Measurements from ENCODE around the gene FN1. TPM values are rescaled to one million over a fixed set of nuclear protein-coding genes. Genes with fewer than 3 reads are reported as not detected.
"Not testable (repeated sequence)": the region's sequence is repeated elsewhere in the genome, so short reads cannot be mapped to it uniquely, and the experiment has no call there.

The FN1 gene
- total RNA-seq, 1 donor from 2014 or later: 125 TPM

DNA sequence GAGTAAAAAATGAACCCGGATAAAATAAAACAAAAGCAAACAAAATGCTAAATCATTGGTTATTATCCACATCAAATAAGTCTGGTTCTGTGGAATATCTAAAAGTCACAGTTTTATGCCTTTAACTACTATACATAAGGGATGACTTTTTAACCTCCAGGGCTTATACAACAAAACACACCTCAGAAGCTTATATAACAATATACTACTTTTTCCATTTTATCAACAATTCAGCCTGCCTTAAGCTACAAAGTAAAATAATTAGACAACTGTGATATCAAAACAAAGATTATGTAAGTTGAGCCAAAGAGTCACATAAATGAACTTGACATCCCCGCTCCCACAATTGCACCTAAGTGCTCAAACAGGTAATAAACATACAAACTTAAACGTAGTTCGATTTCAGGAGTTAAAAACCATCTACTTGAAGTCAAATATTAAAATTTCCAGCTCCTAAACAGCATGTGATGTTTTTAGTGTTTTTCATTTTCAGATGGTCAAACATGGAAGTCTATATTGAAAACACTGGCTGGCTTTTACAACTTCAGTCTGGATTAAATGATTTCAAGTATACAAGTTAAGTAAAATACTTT lies 69.3 kb downstream of the FN1 start:
- DNase-seq (ENCODE audit: low spot score): no peak

- no peak for DNase-seq (ENCODE audit: low spot score)
Measured at GRCh38 chr2:215365184-215365658, 70.6 kb downstream of the FN1 start.

DNA sequence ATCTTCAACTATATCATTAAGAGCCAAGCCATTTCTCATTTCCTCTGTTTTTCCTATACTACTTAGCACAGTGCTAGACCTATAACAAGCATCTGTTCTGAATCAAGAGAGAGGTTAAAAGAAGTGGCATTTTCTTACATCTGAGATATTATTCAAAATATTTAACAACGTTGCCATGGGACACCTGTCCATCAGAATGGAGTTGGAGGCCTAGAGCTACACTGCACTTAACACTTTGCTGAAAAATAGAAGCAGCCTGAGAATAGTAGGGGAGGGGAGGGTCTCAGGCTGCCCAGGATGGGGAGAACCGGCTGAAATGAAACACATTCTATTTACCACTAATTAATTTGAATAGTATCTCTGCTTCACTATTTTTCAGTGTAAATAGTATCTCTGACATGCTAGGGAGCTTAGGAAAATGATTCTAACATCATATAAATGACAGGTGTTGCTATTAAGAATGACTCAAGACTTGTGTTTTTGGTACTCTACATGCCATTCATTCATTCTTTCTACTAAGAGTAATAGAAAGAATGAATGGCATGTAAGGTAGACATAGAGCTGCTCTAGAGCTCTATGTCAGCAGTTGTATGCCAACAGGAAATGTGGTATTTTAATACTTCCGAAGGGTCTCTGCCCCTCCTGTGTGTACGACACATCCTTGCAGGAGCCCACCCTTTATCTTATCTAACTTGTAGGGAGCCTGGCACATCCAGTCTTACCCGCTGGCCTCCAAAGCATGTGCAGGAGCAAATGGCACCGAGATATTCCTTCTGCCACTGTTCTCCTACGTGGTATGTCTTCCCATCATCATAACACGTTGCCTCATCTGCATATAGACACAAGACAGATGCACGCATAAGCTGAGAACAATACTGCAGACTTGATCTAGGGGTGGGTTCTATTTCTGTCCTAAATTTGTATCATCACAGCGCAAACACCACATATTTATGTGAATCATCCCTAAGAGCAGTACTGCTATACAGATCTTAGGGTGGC lies 71.4 kb downstream of the FN1 start:
- DNase-seq (ENCODE audit: low spot score): no peak

DNA sequence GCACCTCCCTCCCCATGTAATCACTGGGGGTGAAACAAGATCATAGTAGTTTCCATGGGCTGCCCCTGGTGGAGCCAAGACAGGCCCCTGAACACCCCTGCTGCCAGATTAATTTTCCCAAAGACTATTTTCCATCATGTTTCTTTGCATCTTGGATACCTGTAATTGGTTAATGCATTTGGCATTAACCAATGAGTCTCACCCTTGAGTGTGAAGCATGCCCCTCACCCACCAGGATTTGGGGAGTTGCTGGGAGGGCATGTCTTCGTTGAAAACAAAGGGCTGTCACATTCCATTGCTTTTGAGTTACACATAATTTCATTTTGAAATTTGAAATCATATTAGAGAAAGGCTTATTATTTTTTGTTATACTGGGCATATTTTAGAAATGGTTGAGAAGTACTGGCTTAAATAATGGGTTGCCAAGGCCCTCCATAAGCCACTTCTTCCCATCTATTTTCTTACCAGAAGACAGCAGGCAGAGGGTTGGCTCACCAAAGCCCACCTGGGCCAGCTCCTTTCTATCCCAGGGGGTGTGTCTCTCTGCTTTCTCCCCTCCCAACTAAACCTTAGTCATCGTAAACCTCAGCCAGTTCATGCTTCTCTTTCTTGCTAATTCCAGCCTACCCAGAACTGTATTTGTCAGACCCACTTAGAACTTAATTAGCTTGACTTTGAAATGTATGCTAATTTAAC lies 72.3 kb downstream of the FN1 start:
- DNase-seq (ENCODE audit: low spot score): no peak

DNA sequence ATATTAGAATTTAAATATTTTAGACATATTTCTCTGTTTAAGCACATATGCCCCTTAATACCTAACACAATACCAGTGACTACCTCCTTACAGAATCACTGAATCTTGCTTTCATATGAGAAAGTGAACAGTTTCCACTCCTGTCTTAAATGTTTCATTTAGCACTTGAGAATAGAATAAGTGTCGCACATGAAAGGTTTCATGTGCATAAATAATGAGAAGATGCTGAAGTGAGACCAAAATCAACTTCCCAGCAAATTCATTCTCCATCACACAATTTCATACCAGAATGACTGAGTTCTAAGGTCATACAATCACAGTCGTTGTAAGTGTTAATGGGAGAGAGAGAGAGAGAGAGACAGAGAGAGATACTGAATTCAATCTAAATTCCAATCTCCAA lies 72.8 kb downstream of the FN1 start:
- DNase-seq (ENCODE audit: low spot score): no peak

- DNase-seq (ENCODE audit: low spot score): no peak
Measured at GRCh38 chr2:215362562-215362904, 73.3 kb downstream of the FN1 start.

GRCh38 chr2:215361876-215362561 lies 73.8 kb downstream of the FN1 start:
- DNase-seq (ENCODE audit: low spot score): no peak

GRCh38 chr2:215361211-215361875 lies 74.5 kb downstream of the FN1 start:
- DNase-seq (ENCODE audit: low spot score): no peak

GRCh38 chr2:215360596-215360995 lies 75.3 kb downstream of the FN1 start:
- DNase-seq (ENCODE audit: low spot score): no peak

GRCh38 chr2:215360059-215360458 lies 75.8 kb downstream of the FN1 start:
- not testable (repeated sequence) for DNase-seq (ENCODE audit: low spot score)

- no peak for DNase-seq (ENCODE audit: low spot score)
Measured at GRCh38 chr2:215359576-215359922, 76.3 kb downstream of the FN1 start.

GRCh38 chr2:215358891-215359575 lies 76.8 kb downstream of the FN1 start:
- no peak for DNase-seq (ENCODE audit: low spot score)

- no peak for DNase-seq (ENCODE audit: low spot score)
Measured at GRCh38 chr2:215358312-215358845, 77.5 kb downstream of the FN1 start.

GRCh38 chr2:215357660-215358059 lies 78.2 kb downstream of the FN1 start:
- no peak for DNase-seq (ENCODE audit: low spot score)

DNA sequence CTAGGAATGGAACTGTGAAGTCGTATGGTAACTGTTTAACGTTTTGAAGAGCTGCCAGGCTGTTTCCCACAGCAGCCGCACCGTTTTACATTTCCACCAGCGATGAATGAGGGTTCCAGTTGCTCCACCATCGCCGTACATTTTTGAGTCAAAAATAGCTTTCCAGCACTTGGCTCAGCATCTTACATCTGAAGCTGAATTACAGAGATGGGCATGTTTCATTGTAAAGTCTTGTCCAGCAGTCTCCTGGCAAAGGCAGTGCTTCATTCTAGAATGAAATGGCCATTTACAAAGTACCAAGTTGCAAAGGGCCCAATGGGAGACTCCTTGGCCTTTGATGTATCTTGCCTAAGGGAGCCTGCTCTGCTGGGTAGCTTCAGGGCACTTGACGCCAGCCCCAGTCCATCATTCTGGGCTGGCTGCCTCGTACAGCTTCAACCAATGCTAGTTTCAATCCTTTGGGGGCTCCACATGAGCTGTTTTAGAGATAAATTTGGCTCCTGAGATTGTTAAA lies 78.9 kb downstream of the FN1 start:
- DNase-seq (ENCODE audit: low spot score): no peak

- no peak for DNase-seq (ENCODE audit: low spot score)
Measured at GRCh38 chr2:215356334-215356947, 79.4 kb downstream of the FN1 start.

DNA sequence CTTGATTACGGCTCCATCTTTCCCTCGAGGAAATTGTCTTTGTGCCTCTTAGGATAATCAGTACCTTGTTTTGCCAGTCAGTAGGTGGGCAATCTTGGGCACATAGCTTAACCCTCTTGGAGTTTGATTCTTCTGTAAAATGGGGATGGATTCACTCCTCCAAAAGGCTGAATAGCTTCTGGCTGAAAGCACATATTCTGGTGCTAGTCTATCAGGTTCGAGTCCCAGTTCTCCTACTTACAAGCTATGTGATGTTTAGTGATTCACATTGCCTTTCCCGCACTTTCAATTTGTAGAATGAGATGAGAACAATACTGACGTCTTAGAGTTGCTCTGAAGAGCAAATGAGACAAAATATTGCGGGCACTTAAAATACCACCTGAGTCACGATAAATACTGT lies 80.1 kb downstream of the FN1 start:
- DNase-seq (ENCODE audit: low spot score): no peak

DNA sequence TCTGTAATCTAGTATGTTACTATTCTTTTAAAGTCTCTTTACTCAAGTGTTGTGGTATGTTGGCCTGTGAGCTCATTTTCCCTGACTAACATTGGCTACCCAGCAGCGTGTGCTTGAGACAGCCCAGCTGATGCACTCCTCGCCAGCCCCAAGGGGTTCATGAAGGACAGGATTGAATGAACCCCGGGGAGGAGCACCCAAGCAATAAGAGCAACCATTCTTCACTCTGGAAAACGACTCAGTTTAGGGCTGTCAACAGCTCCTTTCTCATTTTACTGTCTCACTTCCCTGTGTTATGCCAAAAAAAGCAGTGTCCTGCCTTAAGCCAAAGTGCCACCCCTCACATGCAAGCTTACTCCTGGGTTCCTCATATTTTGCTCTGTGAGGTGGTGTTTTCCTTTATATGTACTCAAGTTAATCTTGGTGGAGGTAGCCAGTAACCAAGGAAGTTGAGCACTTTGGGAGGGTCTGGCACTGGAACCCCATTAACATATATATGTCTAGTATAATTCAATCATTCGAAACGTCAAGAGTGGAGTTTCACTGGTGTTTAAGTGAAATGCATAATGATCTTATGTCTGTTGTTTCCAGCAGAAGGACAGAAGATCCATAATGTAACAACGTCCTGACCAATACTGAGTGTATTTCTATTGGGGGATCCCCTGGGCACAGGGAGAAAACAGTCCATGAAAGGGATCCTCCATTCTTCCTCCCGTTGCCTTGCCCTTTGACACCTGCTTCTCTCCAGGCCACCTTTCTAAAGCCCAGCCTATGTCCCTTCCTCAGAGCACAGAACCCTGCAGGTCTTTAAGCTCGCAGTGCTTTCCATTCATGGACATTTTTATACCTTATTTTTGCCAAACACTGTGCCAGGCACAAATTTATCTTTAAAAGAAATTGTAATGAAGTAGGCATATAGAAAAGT lies 80.8 kb downstream of the FN1 start:
- DNase-seq (ENCODE audit: low spot score): no peak

DNA sequence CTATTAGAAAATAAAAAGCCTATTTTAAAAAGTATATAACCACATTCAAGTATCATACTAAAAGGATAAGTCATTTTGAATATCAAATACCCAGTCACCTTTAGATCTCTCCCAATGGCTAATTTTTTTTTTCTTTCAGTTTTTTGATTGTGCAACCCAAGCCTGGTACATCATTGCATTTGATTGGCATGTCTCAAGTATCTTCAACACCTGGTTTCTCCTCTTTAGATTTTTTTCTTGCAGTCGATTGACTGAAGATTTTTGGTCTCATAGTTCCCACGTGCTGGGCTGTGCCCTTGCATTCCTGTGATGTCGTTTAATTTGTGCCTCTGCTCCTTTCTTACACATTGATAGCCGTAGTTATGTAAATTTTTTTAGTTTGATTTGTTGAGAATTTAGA lies 83.3 kb downstream of the FN1 start:
- no peak for DNase-seq (ENCODE audit: low spot score)
